HG02973 (cell line): ENCODE data around the gene ATAD3C.
"Not testable (repeated sequence)": the region's sequence is repeated elsewhere in the genome, so short reads cannot be mapped to it uniquely, and the experiment has no call there.

Experiments used
- ATAC-seq: cut with Tn5 transposase; IDR thresholded peaks from one replicate; pipeline ENCODE4 v1.9.1; 2021; ENCODE audit warnings: moderate library complexity; ENCODE audit not compliant: unreplicated experiment

Gene ATAD3C, protein sequence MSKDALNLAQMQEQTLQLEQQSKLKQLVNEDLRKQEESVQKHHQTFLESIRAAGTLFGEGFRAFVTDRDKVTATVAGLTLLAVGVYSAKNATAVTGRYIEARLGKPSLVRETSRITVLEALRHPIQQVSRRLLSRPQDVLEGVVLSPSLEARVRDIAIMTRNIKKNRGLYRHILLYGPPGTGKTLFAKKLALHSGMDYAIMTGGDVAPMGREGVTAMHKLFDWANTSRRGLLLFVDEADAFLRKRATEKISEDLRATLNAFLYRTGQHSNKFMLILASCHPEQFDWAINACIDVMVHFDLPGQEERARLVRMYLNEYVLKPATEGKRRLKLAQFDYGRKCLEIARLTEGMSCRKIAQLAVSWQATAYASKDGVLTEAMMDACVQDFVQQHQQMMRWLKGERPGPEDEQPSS

DNA sequence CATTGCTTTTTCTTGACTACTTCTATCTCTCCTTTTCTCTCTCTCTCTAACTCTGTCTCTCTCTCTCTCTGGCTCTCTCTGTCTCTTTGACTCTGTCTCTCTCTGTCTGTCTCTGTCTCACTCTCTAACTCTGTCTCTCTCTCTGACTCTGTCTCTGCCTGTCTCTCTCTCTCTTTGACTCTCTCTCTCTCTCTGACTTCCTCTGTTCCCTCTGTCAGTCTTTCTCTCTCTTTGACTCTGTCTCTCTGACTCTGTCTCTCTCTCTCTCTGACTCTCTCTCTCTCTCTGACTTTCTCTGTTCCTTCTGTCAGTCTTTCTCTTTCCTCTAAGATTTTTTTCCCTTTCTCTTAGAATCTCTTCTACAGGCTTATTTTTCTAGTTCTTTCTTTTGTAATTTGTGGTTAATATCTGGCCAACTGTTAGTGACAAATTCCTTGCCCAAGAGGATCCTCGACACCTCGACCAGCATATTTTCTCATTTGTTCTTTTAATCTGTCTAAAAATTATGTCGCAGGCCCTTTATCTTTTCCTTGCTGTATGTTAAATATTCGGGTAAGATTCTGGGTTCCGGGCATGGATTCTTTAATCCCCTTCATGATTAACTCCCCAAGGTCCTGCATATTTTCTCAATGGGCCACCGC lies at the start of gene ATAD3C:
Gene ATAD3C, plus strand, starts transcription at position 591 of the 641 bp plus-strand sequence. CDS start 995 bp downstream, outside the sequence.
- ATAC-seq: no peak

DNA sequence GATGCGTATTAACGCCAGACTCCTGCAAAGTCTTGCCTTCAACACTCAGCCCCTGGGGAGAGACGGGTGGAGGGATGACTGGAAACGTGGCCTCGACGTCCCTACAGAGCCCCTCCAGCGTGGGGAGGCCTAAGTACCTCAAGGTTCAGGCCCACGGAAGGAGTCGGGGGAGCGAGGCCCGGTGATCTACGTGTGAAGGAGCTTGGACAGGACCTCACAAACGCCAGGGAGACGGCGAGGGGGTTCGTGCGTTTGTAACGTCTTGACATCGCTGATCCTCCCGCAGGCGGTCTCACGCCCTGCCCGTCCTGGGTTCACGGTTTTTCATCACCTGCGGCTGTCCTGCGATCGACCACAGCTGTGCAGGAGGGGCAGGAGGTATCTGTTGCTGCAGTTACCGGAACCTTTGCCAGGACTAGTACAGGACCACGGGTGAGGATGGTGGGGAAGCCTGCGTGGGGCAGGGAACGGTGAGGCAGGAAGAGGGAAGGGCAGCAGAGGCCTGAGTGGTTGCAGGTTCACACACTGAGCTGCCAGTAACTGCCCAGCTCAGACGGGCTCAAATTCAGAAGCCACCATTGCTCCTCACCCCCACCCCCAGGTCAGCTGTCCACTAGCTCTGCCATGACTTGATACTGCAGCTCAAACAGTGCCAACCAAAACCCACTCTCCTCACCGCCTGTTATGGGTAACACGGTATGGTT lies 49.5 kb upstream of the ATAD3C start:
- no peak for ATAC-seq

GRCh38 chr1:1400576-1401456 lies 48.7 kb upstream of the ATAD3C start:
- ATAC-seq: no peak

DNA sequence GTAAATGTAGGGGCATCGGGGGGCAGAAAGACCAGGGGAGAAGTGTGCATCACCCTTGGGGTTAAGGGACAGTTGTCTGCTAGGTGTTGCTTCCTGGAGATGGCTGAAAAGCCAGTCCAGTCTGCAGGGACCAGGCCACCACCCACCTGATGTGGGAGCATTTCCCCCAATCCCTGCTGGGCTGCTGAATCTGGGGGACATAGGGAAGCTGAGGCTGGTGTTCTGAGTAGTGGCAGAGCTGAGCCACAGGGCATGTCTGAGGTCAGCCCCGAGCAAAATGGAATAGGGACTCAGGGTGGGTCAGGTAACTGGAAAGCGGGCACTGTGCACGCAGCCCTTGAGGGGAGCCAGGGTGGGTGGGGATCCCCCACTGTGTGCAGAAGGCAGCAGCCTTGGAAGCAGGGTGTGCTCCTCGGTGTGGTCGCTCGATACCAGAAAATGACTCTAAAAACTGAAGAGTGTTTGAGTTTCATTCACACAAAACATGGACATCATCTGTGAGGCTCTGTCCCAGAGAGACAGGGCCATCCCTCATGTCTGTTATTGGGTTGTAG lies 48.0 kb upstream of the ATAD3C start:
- no peak for ATAC-seq

DNA sequence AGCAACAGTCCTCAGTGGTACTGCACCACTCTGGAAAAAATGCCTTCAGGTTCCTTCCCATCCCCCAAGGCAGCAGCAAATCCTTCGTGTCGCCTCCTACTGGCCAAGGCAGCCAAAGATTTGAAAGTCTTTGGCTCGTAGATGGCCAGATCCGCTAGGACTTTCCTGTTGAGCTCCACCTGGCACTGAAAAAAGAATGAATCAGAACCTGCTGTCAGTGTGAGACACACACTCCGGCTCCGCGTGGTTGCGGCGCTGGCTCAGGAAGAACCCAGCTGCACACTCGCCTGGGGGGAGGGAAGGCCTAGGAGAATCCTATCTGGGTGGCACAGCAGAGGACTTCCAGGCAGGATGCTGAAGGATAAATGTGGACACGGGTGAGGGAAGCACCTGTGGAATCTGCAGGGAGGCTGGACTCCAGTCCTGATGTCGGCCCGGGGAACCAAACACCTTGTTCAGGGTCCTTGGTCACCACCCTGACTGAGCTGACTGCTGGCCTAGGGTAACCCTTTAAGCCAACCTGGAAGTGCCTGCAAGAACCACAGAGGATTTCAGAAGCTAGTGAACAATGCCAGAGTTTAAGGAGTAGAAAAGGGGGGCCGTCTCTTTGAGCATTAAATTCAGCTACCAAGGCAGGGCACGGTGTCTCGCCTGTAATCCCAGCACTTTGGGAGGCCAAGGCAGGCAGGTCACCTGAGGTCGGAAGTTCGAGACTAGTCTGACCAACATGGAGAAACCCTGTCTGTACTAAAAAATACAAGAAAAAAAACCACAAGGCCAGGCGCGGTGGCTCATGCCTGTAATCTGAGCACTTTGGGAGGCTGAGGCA lies 47.2 kb upstream of the ATAD3C start:
- no peak for ATAC-seq

DNA sequence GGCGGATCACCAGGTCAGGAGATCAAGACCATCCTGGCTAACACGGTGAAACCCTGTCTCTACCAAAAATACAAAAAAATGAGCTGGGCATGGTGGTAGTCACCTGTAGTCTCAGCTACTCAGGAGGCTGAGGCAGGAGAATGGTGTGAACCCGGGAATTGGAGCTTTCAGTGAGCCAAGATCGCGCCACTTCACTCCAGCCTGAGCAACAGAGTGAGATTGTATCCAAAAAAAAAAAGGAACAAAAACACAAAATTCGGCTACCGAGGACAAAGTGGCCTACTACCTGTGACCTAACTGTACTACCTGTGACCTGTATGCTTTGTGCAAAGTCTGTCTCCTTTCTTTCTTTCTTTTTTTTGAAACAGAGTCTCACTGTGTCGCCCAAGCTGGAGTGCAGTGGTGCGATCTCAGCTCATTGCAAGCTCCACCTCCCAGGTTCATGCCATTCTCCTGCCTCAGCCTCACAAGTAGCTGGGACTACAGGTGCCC lies 46.5 kb upstream of the ATAD3C start:
- ATAC-seq: not testable (repeated sequence)

DNA sequence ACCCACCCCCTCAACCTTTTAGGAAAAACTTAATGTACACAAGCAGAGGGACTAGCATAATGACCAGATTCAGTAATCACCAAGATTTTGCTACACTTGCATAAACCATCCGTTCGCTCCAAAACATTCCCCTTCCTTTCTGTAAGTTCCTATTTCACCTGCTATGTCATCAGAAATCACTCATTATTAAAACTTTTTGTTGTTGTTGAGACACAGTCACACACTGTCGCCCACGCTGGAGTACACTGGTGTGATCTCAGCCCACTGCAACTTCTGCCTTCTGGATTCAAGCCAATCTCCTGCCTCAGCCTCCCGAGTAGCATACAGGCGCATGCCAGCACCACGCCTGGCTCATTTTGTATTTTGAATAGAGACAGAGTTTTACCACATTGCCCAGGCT lies 45.8 kb upstream of the ATAD3C start:
- no peak for ATAC-seq

- no peak for ATAC-seq
Observed at GRCh38 chr1:1406101-1406820, 43.2 kb upstream of the ATAD3C start.

DNA sequence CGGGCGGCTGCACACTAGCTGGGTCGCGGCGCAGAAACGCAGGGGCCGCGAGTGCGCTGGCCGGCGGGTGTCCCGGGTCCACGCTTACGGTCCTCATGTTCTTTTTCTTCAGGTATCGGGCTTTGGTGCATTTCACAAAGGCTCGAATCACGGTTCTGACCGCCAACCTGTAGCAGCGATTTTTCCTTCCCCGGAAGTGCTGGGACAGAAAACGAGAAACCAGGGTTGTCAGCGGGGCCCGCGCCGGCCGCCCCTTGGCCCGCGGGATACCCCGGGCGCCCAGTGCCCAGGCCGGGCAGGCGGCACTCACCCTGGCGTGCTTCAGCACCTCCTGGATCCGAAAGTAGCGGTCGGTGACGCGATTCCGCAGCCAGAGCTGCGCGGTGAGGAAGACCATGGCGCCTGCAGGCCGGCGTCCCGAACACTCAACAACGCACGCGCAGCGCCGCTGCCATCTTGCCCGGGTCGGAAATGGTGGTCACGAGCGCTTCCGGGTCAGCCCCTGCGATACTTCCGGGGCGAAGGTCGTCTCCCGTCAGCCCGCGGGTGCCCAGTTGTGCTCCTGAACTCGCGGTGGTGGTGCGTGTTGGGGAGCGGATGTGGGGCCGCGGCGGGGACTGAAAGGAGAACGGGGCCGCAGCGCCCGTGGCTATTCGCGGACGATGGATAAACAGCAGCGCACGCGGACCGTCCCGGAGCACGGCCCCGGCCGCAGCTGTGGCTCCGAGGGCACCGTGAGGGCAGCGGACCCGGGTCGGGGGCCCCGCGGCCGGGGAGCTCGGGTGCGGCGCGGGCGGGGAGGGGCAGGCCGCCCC lies 42.5 kb upstream of the ATAD3C start, which contains the start of gene MRPL20:
Gene MRPL20, minus strand, starts transcription at position 473 of the 815 bp plus-strand sequence. Its CDS starts 76 bp downstream, at position 397.
- ATAC-seq: peak; percentile 86

- ATAC-seq: no peak
Observed at GRCh38 chr1:1407636-1408318, 41.7 kb upstream of the ATAD3C start.

DNA sequence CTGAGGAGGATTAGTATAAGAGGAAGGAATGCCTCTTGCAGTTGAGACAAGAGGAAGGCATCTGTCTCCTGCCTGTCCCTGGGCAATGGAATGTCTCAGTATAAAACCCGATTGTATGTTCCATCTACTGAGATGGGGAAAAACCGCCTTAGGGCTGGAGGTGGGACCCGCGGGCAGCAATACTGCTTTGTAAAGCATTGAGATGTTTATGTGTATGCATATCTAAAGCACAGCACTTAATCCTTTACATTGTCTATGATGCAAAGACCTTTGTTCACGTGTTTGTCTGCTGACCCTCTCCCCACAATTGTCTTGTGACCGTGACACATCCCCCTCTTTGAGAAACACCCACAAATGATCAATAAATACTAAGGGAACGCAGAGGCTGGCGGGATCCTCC lies 39.3 kb upstream of the ATAD3C start:
- ATAC-seq: not testable (repeated sequence)

DNA sequence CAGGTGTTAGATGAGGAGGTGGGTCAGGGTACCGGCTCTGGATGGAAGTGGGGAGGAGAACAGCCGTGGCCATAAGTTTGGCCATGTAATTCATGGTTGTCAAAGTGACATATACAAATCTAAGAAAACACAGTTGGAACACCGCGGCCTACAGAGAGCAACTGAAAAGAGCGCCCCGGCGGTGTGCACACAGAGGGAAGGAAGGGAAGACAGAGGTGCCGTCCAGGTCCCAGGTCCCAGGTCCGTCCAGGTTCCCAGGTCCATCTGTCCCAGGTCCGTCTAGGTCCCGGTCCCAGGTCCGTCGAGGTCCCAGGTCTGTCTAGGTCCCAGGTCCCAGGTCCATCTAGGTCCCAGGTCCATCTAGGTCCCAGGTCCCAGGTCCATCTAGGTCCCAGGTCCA lies 37.9 kb upstream of the ATAD3C start:
- ATAC-seq: no peak

- not testable (repeated sequence) for ATAC-seq
Observed at GRCh38 chr1:1412311-1412902, 37.1 kb upstream of the ATAD3C start.

DNA sequence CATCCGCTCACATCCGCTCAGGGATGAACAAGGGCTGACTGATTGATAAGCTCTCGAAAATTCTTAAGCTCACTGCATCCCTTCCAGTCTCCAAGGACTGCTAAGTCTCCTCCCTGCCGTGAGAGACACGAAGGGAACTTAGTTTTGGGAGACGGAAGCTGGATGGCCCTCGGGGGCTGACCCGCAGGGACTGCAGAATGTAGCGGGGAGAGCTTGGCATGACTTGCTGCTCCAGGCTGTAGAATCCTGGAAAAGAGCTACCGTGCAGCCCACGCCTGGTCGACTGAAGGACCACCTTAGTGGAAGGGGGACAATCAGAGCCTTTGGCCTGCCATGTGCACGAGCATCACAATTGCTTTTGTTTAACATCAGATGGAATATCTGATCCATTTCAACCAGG lies 33.7 kb upstream of the ATAD3C start:
- ATAC-seq: no peak

- not testable (repeated sequence) for ATAC-seq
Observed at GRCh38 chr1:1417396-1417795, 32.1 kb upstream of the ATAD3C start.

GRCh38 chr1:1417825-1418463 lies 31.5 kb upstream of the ATAD3C start:
- ATAC-seq: not testable (repeated sequence)
